ENCODE results near the gene DAPK1.

DAPK1 gene

GRCh38 chr9:87620731-87621322, 123.2 kb downstream of the DAPK1 start:
- H3K79me2 ChIP-seq (ENCODE audit: insufficient read depth, low read length): no peaks in the 10 kb centered on the region
- no peaks in the 10 kb centered on the region for H3K9me3 ChIP-seq (ENCODE audit: insufficient read depth, low read length, severe bottlenecking)
- DNase-seq (no peak), ATAC-seq (ENCODE audit: insufficient read depth, low read depth) (no peak)
- TF ChIP-seq, protein P1, sequence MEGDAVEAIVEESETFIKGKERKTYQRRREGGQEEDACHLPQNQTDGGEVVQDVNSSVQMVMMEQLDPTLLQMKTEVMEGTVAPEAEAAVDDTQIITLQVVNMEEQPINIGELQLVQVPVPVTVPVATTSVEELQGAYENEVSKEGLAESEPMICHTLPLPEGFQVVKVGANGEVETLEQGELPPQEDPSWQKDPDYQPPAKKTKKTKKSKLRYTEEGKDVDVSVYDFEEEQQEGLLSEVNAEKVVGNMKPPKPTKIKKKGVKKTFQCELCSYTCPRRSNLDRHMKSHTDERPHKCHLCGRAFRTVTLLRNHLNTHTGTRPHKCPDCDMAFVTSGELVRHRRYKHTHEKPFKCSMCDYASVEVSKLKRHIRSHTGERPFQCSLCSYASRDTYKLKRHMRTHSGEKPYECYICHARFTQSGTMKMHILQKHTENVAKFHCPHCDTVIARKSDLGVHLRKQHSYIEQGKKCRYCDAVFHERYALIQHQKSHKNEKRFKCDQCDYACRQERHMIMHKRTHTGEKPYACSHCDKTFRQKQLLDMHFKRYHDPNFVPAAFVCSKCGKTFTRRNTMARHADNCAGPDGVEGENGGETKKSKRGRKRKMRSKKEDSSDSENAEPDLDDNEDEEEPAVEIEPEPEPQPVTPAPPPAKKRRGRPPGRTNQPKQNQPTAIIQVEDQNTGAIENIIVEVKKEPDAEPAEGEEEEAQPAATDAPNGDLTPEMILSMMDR (IDR thresholded peaks at IDR 0.05; ENCODE audit: borderline replicate concordance, extremely low read depth, low read length, poor library complexity, severe bottlenecking): no peak
- TF ChIP-seq EZH2 (IDR thresholded peaks at IDR 0.05; ENCODE audit: borderline replicate concordance, low read depth, low read length, severe bottlenecking): no peak
- H3K9ac ChIP-seq (ENCODE audit: low read depth, low read length): no peak overlapping the region
- no peak overlapping the region for H2AFZ ChIP-seq (ENCODE audit: low read depth, low read length)
- no peak overlapping the region for H3K27ac ChIP-seq (ENCODE audit: low read length)
- no peaks in the 10 kb centered on the region for H4K20me1 ChIP-seq (ENCODE audit: insufficient read depth, low read length)
- no peak overlapping the region for H3K4me2 ChIP-seq (ENCODE audit: insufficient read depth, low read length)
- no peaks in the 10 kb centered on the region for H3K27me3 ChIP-seq (ENCODE audit: insufficient read depth, low read length, poor library complexity)
- H3K4me1 ChIP-seq (ENCODE audit: insufficient read depth, low read length): no peaks in the 10 kb centered on the region
- H3K4me3 ChIP-seq (ENCODE audit: low read depth in 1 of 2, low read length in 2 of 2): no peak overlapping the region
- H3K36me3 ChIP-seq (ENCODE audit: insufficient read depth, low read length): no peaks in the 10 kb centered on the region

GRCh38 chr9:87622098-87622497, 124.4 kb downstream of the DAPK1 start:
- ATAC-seq (ENCODE audit: insufficient read depth, low read depth): no peak

DNA sequence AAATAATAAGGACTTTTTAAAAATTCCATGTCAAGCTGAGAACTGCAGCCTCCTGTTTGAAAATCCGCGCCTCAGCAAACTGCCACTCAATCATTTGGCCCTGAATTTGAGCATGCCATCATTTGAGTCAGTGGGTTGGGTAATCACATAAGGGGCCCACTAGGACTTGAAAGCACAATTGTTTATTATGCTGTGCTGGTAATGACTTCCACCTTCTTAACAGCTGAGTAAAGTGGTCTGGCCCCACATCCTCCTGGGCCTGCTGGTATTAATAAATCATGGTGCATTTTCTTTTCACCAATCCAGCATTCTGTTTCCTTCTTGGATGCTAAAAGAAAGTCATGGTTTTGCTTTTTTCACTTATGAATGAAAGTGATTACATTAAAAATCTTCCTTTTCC, 125.3 kb downstream of the DAPK1 start:
- no peaks in the 10 kb centered on the region for H3K79me2 ChIP-seq (ENCODE audit: insufficient read depth, low read length)
- no peaks in the 10 kb centered on the region for H3K36me3 ChIP-seq (ENCODE audit: insufficient read depth, low read length)
- H3K4me2 ChIP-seq (ENCODE audit: insufficient read depth, low read length): no peak overlapping the region
- ATAC-seq (ENCODE audit: insufficient read depth, low read depth) (no peak), DNase-seq (no peak)
- TF ChIP-seq EZH2 (IDR thresholded peaks at IDR 0.05; ENCODE audit: borderline replicate concordance, low read depth, low read length, severe bottlenecking): no peak
- H3K27me3 ChIP-seq (ENCODE audit: insufficient read depth, low read length, poor library complexity): no peaks in the 10 kb centered on the region
- H4K20me1 ChIP-seq (ENCODE audit: insufficient read depth, low read length): no peaks in the 10 kb centered on the region
- no peaks in the 10 kb centered on the region for H3K4me1 ChIP-seq (ENCODE audit: insufficient read depth, low read length)
- H3K9ac ChIP-seq (ENCODE audit: low read depth, low read length): no peak overlapping the region
- no peaks in the 10 kb centered on the region for H3K9me3 ChIP-seq (ENCODE audit: insufficient read depth, low read length, severe bottlenecking)
- H3K4me3 ChIP-seq (ENCODE audit: low read depth in 1 of 2, low read length in 2 of 2): no peak overlapping the region
- H3K27ac ChIP-seq (ENCODE audit: low read length): no peak overlapping the region
- no peak overlapping the region for H2AFZ ChIP-seq (ENCODE audit: low read depth, low read length)

More at GRCh38 chr9:87622098-87622497, 124.4 kb downstream of the DAPK1 start:
- no peak overlapping the region for H3K9ac ChIP-seq (ENCODE audit: low read depth, low read length)
- H3K4me1 ChIP-seq (ENCODE audit: insufficient read depth, low read length): no peaks in the 10 kb centered on the region
- TF ChIP-seq EZH2 (IDR thresholded peaks at IDR 0.05; ENCODE audit: borderline replicate concordance, low read depth, low read length, severe bottlenecking): no peak
- TF ChIP-seq, protein P1 (IDR thresholded peaks at IDR 0.05; ENCODE audit: borderline replicate concordance, extremely low read depth, low read length, poor library complexity, severe bottlenecking): no peak
- no peak for DNase-seq
- no peak overlapping the region for H3K4me3 ChIP-seq (ENCODE audit: low read depth in 1 of 2, low read length in 2 of 2)
- no peaks in the 10 kb centered on the region for H3K9me3 ChIP-seq (ENCODE audit: insufficient read depth, low read length, severe bottlenecking)
- H2AFZ ChIP-seq (ENCODE audit: low read depth, low read length): no peak overlapping the region
- no peaks in the 10 kb centered on the region for H3K36me3 ChIP-seq (ENCODE audit: insufficient read depth, low read length)
- H3K27me3 ChIP-seq (ENCODE audit: insufficient read depth, low read length, poor library complexity): no peaks in the 10 kb centered on the region
- H3K79me2 ChIP-seq (ENCODE audit: insufficient read depth, low read length): no peaks in the 10 kb centered on the region
- no peaks in the 10 kb centered on the region for H4K20me1 ChIP-seq (ENCODE audit: insufficient read depth, low read length)
- no peak overlapping the region for H3K27ac ChIP-seq (ENCODE audit: low read length)
- H3K4me2 ChIP-seq (ENCODE audit: insufficient read depth, low read length): no peak overlapping the region

- Histone ChIP-seq H3K4me2 (ENCODE audit: insufficient read depth, low read length) (no peak overlapping the region), H4K20me1 (ENCODE audit: insufficient read depth, low read length) (no peaks in the 10 kb centered on the region), H3K27ac (ENCODE audit: low read length) (no peak overlapping the region), H2AFZ (ENCODE audit: low read depth, low read length) (no peak overlapping the region), H3K79me2 (ENCODE audit: insufficient read depth, low read length) (no peaks in the 10 kb centered on the region), H3K36me3 (ENCODE audit: insufficient read depth, low read length) (no peaks in the 10 kb centered on the region), H3K27me3 (ENCODE audit: insufficient read depth, low read length, poor library complexity) (no peaks in the 10 kb centered on the region), H3K4me3 (ENCODE audit: low read depth in 1 of 2, low read length in 2 of 2) (no peak overlapping the region), H3K9me3 (ENCODE audit: insufficient read depth, low read length, severe bottlenecking) (no peaks in the 10 kb centered on the region), H3K4me1 (ENCODE audit: insufficient read depth, low read length) (no peaks in the 10 kb centered on the region), H3K9ac (ENCODE audit: low read depth, low read length) (no peak overlapping the region)
- TF ChIP-seq, protein P1 (IDR thresholded peaks at IDR 0.05; ENCODE audit: borderline replicate concordance, extremely low read depth, low read length, poor library complexity, severe bottlenecking): no peak
- no peak for TF ChIP-seq EZH2 (IDR thresholded peaks at IDR 0.05; ENCODE audit: borderline replicate concordance, low read depth, low read length, severe bottlenecking)
- DNase-seq (no peak), ATAC-seq (ENCODE audit: insufficient read depth, low read depth) (no peak)
Observed at GRCh38 chr9:87628346-87628745, 130.7 kb downstream of the DAPK1 start.

Data from DND-41 (cell line).